Loucy (cell line): Measurements from ENCODE around the gene OBP2A.

Experiments
- H2AFZ ChIP-seq: fragments of 200-600 bp; sonication (generic); 2 replicates; pipeline ENCODE4 v1.6.0; 2016; ENCODE audit warnings: antibody characterized with exemption, mild to moderate bottlenecking, low read length, moderate library complexity
- H3F3A ChIP-seq: fragments of 200-600 bp; 2 replicates; pipeline ENCODE4 v1.6.0; 2016; ENCODE audit warnings: antibody characterized with exemption, low read depth, mild to moderate bottlenecking
- H3K27me3 ChIP-seq: fragments of 200-600 bp; sonication (generic); 2 replicates; pipeline ENCODE4 v1.6.1; 2014; ENCODE audit warnings: low read length, mild to moderate bottlenecking; ENCODE audit not compliant: insufficient read depth, poor library complexity, severe bottlenecking
- H3K36me3 ChIP-seq: fragments of 200-600 bp; sonication (generic); 2 replicates; pipeline ENCODE4 v1.6.1; 2016; ENCODE audit warnings: low read length; ENCODE audit not compliant: insufficient read depth
- H3K4me1 ChIP-seq: fragments of 200-600 bp; sonication (generic); 2 replicates; pipeline ENCODE4 v1.5.1; 2014; ENCODE audit warnings: low read length, mild to moderate bottlenecking; ENCODE audit not compliant: insufficient read depth, poor library complexity, severe bottlenecking
- H3K4me2 ChIP-seq: fragments of 200-600 bp; sonication (generic); 2 replicates; pipeline ENCODE4 v1.6.0; 2014; ENCODE audit warnings: antibody characterized with exemption, low read length, low read depth, mild to moderate bottlenecking; ENCODE audit not compliant: poor library complexity, severe bottlenecking
- H3K4me3 ChIP-seq: fragments of 200-600 bp; sonication (generic); 2 replicates; pipeline ENCODE4 v1.5.1; 2014; ENCODE audit warnings: low read length, mild to moderate bottlenecking, mixed read lengths; ENCODE audit not compliant: poor library complexity, severe bottlenecking
- H3K79me2 ChIP-seq: fragments of 200-600 bp; sonication (generic); 2 replicates; pipeline ENCODE4 v1.6.1; 2014; ENCODE audit warnings: low read length; ENCODE audit not compliant: insufficient read depth
- H3K9ac ChIP-seq: fragments of 200-600 bp; sonication (generic); 2 replicates; pipeline ENCODE4 v1.6.0; 2014; ENCODE audit warnings: mild to moderate bottlenecking, low read depth, low read length, moderate library complexity; ENCODE audit not compliant: poor library complexity, severe bottlenecking
- H3K9me2 ChIP-seq: fragments of 200-600 bp; sonication (generic); replicated peaks from 2 replicates; pipeline ENCODE4 v1.6.1; 2016; ENCODE audit warnings: low read depth, low read length, mixed read lengths
- H3K9me3 ChIP-seq: fragments of 200-600 bp; sonication (generic); 2 replicates; pipeline ENCODE4 v1.6.1; 2014; ENCODE audit warnings: mild to moderate bottlenecking, antibody characterized with exemption, low read length, low read depth; ENCODE audit not compliant: insufficient read depth
- H4K20me1 ChIP-seq: fragments of 200-600 bp; sonication (generic); 2 replicates; pipeline ENCODE4 v1.6.0; 2014; ENCODE audit warnings: antibody characterized with exemption, low read length, mild to moderate bottlenecking; ENCODE audit not compliant: insufficient read depth, poor library complexity, severe bottlenecking
- CTCF ChIP-seq: fragments of 200-600 bp; sonication (generic); conservative IDR thresholded peaks from 2 replicates; pipeline ENCODE4 v1.5.1; 2014; ENCODE audit warnings: mild to moderate bottlenecking, antibody characterized with exemption, low read length
- EZH2phosphoT487 ChIP-seq: fragments of 200-600 bp; IDR thresholded peaks from 2 replicates; pipeline ENCODE4 v1.6.1; 2018; ENCODE audit warnings: antibody characterized with exemption, mild to moderate bottlenecking, moderate library complexity, borderline replicate concordance

The OBP2A gene

GRCh38 chr9:135507104-135508035 lies 38.6 kb upstream of the OBP2A start:
- Histone ChIP-seq H3F3A (no peaks in the 10 kb centered on the region), H2AFZ (no peak overlapping the region), H4K20me1 (peaks cover 17% of the 10 kb centered on the region), H3K27me3 (no peaks in the 10 kb centered on the region), H3K9me3 (no peaks in the 10 kb centered on the region), H3K4me2 (no peak overlapping the region), H3K79me2 (peaks cover 8% of the 10 kb centered on the region), H3K9me2 (no peaks in the 10 kb centered on the region), H3K4me3 (no peak overlapping the region), H3K9ac (no peak overlapping the region), H3K4me1 (no peaks in the 10 kb centered on the region), H3K36me3 (peaks cover 24% of the 10 kb centered on the region; the same call in 1 of the 2 replicates)
- TF ChIP-seq EZH2phosphoT487 (no peak), CTCF (no peak)

- H3K4me2 ChIP-seq: no peak overlapping the region
- no peaks in the 10 kb centered on the region for H3F3A ChIP-seq
- no peaks in the 10 kb centered on the region for H3K4me1 ChIP-seq
- H3K27me3 ChIP-seq: no peaks in the 10 kb centered on the region
- H3K4me3 ChIP-seq: no peak overlapping the region
- H3K9me2 ChIP-seq: no peaks in the 10 kb centered on the region
- H3K9ac ChIP-seq: no peak overlapping the region
- TF ChIP-seq CTCF (no peak), EZH2phosphoT487 (no peak)
- H4K20me1 ChIP-seq: peaks cover 8% of the 10 kb centered on the region
- H3K79me2 ChIP-seq: no peaks in the 10 kb centered on the region
- H3K36me3 ChIP-seq: peaks cover 20% of the 10 kb centered on the region; the same call in 1 of the 2 replicates
- no peaks in the 10 kb centered on the region for H3K9me3 ChIP-seq
- no peak overlapping the region for H2AFZ ChIP-seq
Measured at GRCh38 chr9:135508211-135508820, 37.6 kb upstream of the OBP2A start.

- Histone ChIP-seq H3K9ac (no peak overlapping the region), H3K4me3 (no peak overlapping the region), H3K9me2 (no peaks in the 10 kb centered on the region), H3K27me3 (no peaks in the 10 kb centered on the region), H4K20me1 (peaks cover 6% of the 10 kb centered on the region), H3F3A (no peaks in the 10 kb centered on the region), H3K36me3 (peaks cover 9% of the 10 kb centered on the region; the same call in 1 of the 2 replicates), H3K79me2 (no peaks in the 10 kb centered on the region), H3K4me2 (no peak overlapping the region), H3K9me3 (no peaks in the 10 kb centered on the region), H3K4me1 (no peaks in the 10 kb centered on the region), H2AFZ (no peak overlapping the region)
- TF ChIP-seq CTCF (no peak), EZH2phosphoT487 (no peak)
Measured at GRCh38 chr9:135509458-135509857, 36.5 kb upstream of the OBP2A start.
